Subcutaneous adipose tissue (tissue), 4 donors: ENCODE results near the gene PAFAH1B2. TPM values are rescaled to one million over a fixed set of nuclear protein-coding genes. Genes with fewer than 3 reads are reported as not detected.

Experiments used
- total RNA-seq, 4 donors: library from RNA; depleted of rRNA; stranded (reverse); fragments of >200 nt; gene quantifications; one replicate each; pipeline ENCODE4 v1.1.0, GENCODE V29; 2016
- TF ChIP-seq, protein P1 (sequence below): fragments of 450-650 bp; IDR thresholded peaks from one replicate; pipeline ENCODE4 v1.5.1; 2016; ENCODE audit warnings: low read depth, mild to moderate bottlenecking, control low read depth, antibody characterized with exemption, moderate library complexity

The PAFAH1B2 gene
- total RNA-seq, 4 donors from 2014 or later, result 69.7 to 119 (median 82.3) TPM

DNA sequence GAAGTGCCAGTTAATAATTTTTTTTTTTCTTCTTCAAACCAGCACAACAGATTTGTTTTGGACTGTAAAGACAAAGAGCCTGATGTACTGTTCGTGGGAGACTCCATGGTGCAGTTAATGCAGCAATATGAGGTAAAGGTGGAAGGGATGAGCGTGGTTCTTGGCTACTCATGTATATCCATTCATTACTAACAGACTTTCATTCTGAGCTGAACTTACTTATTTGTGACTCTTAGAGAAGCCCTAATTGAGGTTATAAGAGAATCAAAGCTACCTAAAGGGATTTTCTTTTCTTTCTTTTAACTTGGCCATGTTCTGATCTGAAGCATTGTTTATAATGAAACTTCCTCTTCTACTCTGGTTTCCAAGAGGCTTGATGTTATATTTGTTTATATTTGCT, 15.8 kb downstream of the PAFAH1B2 start:
- TF ChIP-seq, protein P1, sequence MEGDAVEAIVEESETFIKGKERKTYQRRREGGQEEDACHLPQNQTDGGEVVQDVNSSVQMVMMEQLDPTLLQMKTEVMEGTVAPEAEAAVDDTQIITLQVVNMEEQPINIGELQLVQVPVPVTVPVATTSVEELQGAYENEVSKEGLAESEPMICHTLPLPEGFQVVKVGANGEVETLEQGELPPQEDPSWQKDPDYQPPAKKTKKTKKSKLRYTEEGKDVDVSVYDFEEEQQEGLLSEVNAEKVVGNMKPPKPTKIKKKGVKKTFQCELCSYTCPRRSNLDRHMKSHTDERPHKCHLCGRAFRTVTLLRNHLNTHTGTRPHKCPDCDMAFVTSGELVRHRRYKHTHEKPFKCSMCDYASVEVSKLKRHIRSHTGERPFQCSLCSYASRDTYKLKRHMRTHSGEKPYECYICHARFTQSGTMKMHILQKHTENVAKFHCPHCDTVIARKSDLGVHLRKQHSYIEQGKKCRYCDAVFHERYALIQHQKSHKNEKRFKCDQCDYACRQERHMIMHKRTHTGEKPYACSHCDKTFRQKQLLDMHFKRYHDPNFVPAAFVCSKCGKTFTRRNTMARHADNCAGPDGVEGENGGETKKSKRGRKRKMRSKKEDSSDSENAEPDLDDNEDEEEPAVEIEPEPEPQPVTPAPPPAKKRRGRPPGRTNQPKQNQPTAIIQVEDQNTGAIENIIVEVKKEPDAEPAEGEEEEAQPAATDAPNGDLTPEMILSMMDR, result no peak

DNA sequence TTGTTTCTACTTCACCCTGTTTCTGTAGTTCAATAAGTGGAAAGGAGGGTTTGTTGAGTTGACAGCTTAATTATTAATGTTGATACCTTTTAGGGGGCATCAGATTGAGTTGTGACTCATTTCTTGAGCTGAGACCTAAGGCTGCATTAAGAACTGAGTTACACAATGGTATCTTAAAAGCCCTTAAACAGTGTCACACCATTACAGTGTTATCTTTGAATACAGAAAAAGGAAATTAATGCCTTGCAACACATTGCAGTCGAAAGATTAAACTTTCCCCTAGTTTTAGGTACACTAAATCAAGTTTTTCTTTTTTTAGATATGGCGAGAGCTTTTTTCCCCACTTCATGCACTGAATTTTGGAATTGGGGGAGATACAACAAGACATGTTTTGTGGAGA, 16.7 kb downstream of the PAFAH1B2 start:
- TF ChIP-seq, protein P1, result no peak

DNA sequence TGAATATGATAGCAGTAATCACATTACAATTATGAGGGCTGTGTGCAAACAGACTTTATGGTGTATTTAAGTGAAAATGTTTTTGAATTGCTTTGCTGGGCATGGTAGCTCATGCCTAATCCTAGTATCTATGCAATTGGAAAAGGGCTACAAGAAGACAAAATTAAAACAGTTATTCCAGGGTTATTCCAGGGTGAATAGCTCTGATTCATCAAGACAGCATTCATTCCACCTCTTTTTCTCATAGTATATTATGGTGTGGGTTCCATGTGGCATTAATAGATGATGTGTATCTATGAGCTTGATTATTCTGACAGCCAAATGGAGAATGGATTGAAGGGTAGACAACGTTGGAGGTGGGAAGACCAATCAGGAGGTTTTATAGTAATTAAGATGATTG, 22.4 kb downstream of the PAFAH1B2 start:
- TF ChIP-seq, protein P1, result no peak

DNA sequence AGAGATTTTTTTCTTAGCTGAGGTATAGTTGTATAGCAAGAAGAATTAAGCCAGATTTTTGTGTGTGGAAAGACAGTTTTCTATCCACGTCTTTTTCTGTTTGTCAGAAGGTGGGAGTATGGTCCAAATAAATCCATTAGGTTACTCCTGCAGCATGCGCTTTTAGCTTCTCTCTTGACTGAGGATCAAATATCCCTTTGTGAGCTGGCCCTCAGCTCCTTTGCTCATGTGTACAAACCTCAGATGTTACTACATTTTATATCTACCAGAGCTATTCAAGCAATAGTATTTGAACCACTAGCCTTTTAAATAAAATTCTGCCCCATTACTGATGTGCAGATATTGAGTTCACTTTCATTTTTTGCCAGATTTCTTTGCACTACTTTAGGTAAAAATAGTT, 25.6 kb downstream of the PAFAH1B2 start:
- TF ChIP-seq, protein P1, result no peak

DNA sequence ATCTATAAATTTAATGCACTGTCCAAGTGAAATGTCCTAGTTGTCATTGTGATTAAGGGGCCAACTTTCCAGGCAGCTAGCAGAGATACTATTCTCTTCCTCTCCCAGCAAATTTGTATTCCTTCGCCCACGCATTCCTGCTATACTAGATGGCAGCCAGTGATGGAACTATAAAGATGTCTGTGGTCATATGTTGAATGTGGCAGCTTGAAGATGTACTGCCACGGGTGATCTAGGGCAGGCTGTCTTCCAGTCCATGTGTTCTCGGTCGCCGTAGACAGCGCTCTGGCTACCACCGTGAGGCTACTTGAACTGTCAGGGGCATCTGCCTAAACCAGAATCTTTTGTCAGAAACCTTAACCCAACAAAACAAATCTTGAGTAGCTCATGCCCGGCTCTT, 26.1 kb downstream of the PAFAH1B2 start:
- TF ChIP-seq, protein P1, result no peak

DNA sequence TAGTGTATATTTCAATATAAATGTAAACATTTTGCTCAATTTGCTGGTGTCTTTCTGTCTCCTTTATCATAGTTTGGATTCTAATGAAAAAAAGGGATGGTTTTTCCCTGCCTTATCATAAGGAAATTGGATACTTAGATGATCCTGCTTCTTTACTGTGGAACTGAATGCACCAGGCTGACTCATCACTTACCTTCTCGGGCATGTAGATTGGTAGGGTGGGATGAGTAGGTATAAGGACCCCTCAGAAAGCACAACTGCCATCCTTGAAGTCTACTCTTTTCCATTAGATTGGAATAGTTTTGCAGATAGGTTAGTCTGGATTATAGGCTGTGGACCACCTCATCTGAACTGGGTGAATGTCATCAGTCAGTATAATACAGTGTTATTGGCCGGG, 26.9 kb downstream of the PAFAH1B2 start:
- TF ChIP-seq, protein P1, result no peak

DNA sequence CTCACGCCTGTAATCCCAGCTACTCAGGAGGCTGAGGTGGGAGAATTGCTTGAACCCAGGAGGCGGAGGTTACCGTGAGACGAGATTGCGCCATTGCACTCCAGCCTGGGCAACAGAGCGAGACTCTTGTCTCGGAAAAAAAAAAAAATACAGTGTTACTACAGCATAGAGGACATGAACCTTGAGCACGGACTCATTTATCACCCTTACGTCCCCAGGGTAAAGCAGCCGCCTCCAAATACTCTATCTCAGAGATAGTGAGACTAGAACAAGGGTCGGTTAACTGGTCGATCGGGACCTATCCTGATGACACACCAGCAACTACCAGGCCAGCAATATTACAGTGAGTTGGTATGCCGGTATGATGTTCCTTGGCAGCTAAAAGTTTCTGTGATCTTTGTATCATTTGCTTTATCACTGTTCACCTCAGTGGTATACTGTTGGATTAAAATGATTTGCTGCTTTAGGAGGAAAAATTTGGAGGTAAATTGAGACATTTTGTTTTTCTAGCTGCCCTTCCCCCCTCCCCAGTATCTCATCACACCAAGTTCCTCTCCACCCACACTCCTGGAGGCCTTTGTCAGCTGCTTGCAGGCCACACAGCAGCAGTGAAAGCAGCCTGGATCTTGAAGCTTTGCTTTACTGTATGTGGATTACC, 27.4 kb downstream of the PAFAH1B2 start:
- TF ChIP-seq, protein P1, result no peak
